GM12878 (cell line): ENCODE measurements around the gene RNF31. TPM values are rescaled to one million over a fixed set of nuclear protein-coding genes. Genes with fewer than 3 reads are reported as not detected.
A peak's percentile ranks its signal among the peaks of the same experiment; 100 is the strongest.

ENCODE experiments used
- CHD2 ChIP-seq: IDR thresholded peaks from 2 replicates; pipeline ENCODE4 v1.6.1; 2011; ENCODE audit warnings: low read depth, low read length, improper control_type of control experiment, borderline replicate concordance
- CREM ChIP-seq: IDR thresholded peaks from 2 replicates; pipeline ENCODE4 v1.6.1; 2014; ENCODE audit warnings: antibody characterized with exemption, low read depth
- IRF4 ChIP-seq: IDR thresholded peaks from 2 replicates; pipeline ENCODE4 v1.6.1; 2011; ENCODE audit warnings: low read depth, low read length
- LARP7 ChIP-seq: fragments of 450-650 bp; IDR thresholded peaks from 2 replicates; pipeline ENCODE4 v1.6.1; 2017; ENCODE audit warnings: mild to moderate bottlenecking
- NR2F1 ChIP-seq: fragments of 450-650 bp; conservative IDR thresholded peaks from 2 replicates; pipeline ENCODE4 v1.6.1; 2017; ENCODE audit warnings: mild to moderate bottlenecking
- PAX5 ChIP-seq: IDR thresholded peaks from 2 replicates; pipeline ENCODE4 v1.6.1; 2011; ENCODE audit warnings: low read depth, low read length, borderline replicate concordance
- PKNOX1 ChIP-seq: fragments of 450-650 bp; IDR thresholded peaks from 2 replicates; pipeline ENCODE4 v1.6.1; 2016; ENCODE audit warnings: mild to moderate bottlenecking
- PRDM15 ChIP-seq: fragments of 450-650 bp; formaldehyde crosslinking; IDR thresholded peaks from 2 replicates; pipeline ENCODE4 v1.4.0; 2020; ENCODE audit warnings: mild to moderate bottlenecking, moderate library complexity
- REST ChIP-seq: IDR thresholded peaks from 2 replicates; pipeline ENCODE4 v1.6.1; 2012; ENCODE audit warnings: mild to moderate bottlenecking, low read depth, low read length
- USF1 ChIP-seq: IDR thresholded peaks from 2 replicates; pipeline ENCODE4 v1.6.1; 2011; ENCODE audit warnings: borderline replicate concordance, low read depth, mild to moderate bottlenecking, moderate library complexity, mixed read lengths, low read length; ENCODE audit not compliant: insufficient read depth; ENCODE audit errors: extremely low read length
- ZNF24 ChIP-seq: fragments of 450-650 bp; IDR thresholded peaks from 2 replicates; pipeline ENCODE4 v1.6.1; 2017; ENCODE audit warnings: antibody characterized with exemption, mild to moderate bottlenecking
- ZNF592 ChIP-seq: fragments of 450-650 bp; IDR thresholded peaks from 2 replicates; pipeline ENCODE4 v1.6.1; 2017; ENCODE audit warnings: mild to moderate bottlenecking, moderate library complexity
- polyA plus RNA-seq, 11 experiments: library from polyadenylated mRNA; depleted of rRNA in 4 of 11; unstranded in 6 of 11; stranded (reverse) in 5 of 11; fragments of >200 nt; fragmentation: Nextera tagmentation in 4 of 11; fragmentation: Illumina TruSeq in 1 of 11; extraction: Ambion mirVana in 4 of 11; extraction: Trizol in 1 of 11; gene quantifications; 1 replicate in 1 of 11; 2 replicates in 10 of 11; pipeline versions ENCODE4 v1.2.1 to v1.2.3, GENCODE V29; 2011 to 2016; ENCODE audit warnings: inconsistent platforms in 2 of 11, missing spikeins in 2 of 11, low read depth in 1 of 11
- total RNA-seq, 4 experiments: library from RNA; depleted of rRNA in 3 of 4; stranded (reverse); fragments of >200 nt in 3 of 4; fragmentation: Illumina TruSeq in 1 of 4; extraction: Trizol in 1 of 4; gene quantifications; 2 replicates each; pipeline versions ENCODE4 v1.2.1 to v1.2.3, GENCODE V29; 2013 to 2021

RNF31 gene
- total and polyA plus RNA-seq, 10 of the 15 experiments (the other 5 are each of a cell fraction or from before 2014, with no cell fraction given) = 8.5 to 92.7 (median 52.0) TPM

- TF ChIP-seq PAX5 (peak; percentile 25; the same call in 1 of the 2 replicates), PKNOX1 (peak; percentile 33), LARP7 (no peak; the same call in 1 of the 2 replicates), USF1 (no peak), CREM (peak; percentile 8; the same call in 1 of the 2 replicates), CHD2 (0 out of 2 replicates have a peak, but pooled peaks have one; percentile 13), PRDM15 (CRISPR knock-in tag) (no peak), ZNF592 (no peak), IRF4 (no peak), NR2F1 (peak; percentile 88), REST (no peak), ZNF24 (no peak)
Observed at GRCh38 chr14:24171422-24172260, 24.3 kb downstream of the RNF31 start, which contains the start of gene REC8 (continued).
